DMS53 treated with DMSO at 0.1 percent for 48 hours (cell line): ENCODE results near the gene MEFV.

ENCODE experiments used
- DNase-seq: peaks from one replicate; lab custom pipeline; 2025; ENCODE audit not compliant: unreplicated experiment; lab: John Stamatoyannopoulos, UW

Gene MEFV

DNA sequence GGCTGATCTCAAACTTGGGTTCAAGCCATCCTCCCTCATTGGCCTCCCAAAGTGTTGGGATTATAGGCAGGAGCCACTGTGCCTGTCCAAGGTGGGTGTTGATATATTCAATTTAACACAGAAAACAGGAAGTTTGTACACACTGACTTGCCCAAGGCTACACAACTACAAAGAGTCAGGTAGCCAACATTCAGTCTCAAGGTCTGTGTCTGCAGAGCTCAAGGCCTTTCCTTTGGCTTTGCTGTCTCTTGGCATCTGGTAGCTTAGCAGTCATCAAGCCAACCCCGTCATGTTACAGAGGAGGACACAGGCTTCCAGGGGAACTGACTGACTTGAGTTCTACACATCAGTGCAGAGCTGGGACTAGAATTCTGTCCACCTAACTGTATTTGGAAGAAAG, 11.9 kb upstream of the MEFV start:
- DNase-seq, result no peak

DNA sequence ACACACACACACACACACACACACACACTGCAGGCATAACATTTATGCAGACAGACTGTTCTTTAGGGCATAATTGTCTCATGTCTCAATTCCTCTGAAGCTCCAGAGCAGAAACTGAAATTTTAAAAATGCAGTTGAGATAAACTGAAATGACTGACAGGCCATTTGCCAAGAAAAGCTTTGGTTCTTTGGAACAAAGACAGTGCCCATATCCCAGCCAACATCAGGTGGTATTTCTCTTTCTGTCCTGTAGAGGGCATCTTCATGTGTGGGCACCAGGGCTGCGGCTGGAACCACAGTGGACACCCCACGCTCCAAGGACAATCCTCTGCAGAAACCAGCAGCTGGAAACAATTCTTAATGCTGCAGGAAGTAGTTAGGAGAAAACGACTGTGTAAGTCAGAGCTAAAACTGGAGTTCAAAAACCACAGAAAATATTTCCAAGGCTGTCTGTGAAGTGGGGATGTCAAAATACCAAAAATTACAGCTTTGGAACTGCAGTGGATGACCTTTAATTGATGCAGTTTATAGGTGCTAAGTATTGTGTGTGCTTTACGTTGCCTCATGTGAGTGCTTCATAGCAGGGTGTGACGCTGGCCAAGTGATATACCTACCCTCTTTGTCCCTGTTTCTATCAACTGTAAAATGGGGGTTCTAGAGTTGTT, 10.6 kb upstream of the MEFV start:
- DNase-seq, result peak; percentile 43

DNA sequence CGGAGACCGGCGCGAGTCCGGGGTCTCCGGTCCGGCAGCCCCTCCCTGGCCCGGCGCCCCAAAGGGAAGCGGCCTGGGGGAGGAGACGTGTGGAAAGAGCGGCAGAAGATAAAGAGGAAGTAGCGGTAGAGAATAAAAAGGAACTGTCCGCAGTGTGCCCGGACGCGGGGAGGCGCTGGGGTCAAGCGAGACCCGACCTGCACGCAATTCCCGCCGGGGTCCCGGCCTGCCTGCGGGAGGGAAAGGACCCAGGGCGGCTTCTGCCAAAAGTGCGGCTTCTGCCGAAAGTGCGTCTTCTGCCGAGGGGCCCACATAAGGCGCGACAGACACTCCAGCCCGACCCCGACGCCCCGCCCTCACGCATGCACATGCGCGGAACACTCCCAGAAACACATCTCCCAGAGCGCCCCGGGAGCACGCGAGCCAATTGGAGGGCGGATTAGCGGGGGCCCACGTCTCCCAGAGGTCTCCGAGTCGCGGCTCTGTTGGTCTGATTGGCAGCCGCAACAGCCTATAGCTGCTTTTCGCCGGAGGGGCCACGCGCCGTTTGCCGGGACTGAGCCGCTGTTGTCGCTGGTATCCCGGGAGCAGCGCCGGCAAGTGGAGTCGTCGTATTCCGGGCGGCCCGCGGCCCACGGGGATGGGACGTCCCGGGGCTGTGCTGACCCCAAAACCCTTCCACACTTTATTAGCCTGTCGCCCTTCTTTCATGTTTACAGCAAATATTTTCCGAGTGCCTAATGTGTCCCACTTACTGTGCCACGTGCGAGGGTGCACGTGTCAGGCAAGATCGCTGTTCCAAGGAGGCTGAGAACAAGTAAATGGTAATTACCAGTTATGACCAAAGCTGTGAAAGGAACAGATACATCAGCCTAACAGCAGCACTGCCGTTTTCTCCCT, 8.0 kb upstream of the MEFV start:
- peak; percentile 89 for DNase-seq

DNA sequence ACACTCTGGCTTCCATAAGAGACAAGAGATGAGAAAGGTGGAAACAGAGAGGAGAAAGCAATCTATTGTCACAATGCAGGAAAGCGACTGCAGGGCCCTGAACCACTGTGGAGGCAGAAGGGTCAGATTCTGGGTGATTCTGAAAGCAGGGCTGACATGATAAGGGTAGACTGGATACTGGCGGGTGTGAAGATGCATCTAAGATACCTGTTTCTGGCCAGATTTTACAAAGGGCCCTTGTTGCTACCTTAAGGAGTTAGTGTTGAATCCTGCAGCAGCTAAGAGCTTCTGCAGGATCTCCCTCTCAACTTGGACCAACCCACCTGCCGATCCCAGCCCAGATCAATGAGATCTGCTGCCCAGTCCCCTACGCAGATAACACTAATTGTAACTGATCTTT, 6.1 kb upstream of the MEFV start:
- DNase-seq, result no peak

DNA sequence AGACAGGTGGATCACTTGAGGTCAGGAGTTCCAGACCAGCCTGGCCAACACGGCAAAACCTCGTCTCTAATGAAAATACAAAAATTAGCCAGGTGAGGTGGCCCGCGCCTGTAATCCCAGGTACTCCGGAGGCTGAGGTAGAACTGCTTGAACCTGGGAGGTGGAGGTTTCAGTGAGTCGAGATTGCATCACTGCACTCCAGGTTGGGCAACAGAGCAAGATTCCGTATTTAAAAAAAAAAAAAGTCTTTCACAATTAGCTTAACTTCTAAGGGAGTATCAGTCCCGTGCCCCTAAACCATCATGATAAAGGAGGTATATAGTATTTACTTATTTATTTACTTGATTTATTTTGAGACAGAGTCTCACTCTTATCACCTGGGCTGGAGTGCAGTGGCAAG, 3.4 kb upstream of the MEFV start:
- DNase-seq, result no peak

DNA sequence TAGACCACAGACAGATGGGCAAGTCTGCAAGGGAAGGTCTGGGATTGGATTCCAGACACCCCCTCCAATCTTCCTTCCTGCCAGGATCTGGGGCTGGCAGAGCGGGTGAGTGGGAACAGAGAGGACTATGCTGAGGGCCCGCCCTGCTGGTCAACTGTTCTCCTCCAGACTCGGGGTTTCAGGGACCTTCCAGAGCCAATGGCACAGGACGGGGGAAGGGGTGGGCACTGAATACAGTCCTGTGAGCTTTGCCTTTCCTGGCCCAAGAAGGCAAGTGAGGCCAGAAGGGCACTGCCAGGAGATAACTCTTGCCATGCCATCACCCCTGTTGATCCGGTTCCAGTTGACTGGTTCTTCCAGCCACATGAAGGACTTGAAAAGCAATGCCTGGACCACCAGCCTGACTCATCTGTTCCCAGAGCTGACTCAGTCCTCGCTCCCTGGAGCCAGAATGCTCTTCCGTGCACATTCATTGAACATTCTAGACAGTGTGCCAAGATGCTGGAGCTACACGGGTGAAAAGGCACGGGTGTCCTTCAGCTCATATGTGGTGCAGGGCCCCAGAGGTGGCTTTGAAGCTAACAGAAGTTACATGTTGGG, 533 bp upstream of the MEFV start:
- DNase-seq, result no peak

DNA sequence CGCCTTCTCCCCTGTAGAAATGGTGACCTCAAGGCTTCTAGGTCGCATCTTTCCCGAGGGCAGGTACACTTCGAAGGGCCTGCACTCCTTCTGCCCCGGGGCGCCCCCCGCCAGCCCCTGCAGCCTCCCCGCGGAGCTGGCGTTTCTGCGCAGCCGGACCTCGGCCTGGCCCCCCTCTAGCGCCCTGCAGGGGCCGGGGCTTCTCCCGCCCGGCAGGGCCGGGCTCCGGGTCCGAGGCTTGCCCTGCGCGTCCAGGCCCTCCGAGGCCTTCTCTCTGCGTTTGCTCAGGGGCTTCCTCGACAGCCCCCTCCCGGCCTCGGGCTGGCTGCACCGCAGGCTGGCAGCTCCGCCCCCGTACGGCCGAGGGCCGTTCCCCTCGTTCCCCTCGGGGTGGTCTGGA, 2.1 kb downstream of the MEFV start:
- DNase-seq, result no peak

DNA sequence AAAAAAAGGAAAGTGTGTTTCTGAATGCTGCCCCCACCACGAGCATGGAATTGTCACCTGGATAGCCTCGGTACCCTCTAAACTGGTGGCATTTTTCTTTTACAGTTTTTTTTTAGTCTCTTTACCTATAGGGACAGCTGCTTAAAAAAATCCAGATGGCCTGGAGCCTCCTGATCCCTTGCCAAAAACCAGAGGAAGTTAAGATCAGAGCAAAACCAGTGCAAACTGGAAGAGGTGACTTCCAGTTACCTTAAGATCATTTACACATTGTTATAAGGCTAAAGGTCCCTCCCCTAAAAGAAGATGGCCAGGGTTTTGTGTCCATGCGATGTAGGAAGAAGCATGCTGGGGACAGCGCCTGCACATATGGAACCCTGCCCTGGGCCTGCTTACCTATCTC, 3.5 kb downstream of the MEFV start:
- no peak for DNase-seq

DNA sequence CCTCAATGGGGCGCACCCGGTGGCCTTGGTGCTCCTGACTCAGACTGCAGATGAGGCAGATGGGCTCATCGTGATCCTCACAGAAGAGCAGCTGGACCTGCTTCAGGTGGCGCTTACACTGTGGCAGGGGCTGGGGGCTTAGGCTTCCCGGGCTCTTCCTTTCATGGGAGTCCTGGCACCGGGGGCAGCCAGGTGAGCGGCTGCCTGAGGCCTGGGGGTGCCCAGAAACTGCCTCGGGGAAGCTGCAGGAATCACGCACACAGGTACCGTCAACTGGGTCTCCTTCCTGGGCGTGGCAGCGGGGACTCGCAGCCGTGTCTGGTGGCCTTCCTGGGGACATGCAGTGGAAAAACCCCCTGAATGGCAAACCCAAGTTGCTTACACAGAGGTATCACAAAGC, 7.0 kb downstream of the MEFV start:
- DNase-seq, result no peak

DNA sequence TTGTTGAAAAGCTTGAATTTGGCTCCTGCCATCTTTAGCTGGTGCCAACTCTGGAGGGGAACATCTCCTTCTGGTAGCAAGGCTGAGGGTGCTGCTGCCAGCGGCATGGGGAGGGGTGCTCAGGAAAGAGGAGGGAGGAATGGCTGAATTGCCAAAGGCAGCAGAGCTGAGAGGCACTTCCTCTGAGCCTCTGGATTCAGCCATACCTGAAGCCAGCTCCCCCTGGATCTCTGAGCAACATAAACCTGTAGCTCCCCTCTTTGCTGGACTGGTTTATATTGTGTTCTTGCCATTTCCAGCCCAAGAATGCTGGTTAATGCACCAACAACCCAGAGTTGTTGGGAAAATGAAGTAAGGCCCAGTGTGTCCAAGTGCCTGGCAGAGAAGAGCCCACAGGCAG, 7.4 kb downstream of the MEFV start:
- DNase-seq, result no peak

DNA sequence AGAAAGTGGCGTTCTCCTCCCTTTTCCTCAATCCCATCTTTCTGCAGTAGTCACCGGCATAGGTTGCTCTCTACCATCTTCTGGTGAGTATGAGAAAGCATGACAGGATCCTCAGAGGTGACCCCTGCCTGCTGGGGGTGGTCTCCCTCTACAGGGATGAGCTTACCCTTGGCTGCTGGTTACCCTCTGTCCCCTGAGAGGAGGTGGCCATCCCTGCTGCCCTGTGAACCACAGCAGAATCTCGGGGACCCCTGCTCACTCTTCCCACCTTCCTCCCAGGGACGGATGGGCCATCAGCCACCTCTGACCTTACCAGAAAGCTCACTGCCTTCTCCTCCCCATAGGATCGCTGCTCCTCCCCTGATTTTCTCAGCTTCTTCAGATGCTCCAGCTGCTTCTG, 7.8 kb downstream of the MEFV start:
- no peak for DNase-seq

DNA sequence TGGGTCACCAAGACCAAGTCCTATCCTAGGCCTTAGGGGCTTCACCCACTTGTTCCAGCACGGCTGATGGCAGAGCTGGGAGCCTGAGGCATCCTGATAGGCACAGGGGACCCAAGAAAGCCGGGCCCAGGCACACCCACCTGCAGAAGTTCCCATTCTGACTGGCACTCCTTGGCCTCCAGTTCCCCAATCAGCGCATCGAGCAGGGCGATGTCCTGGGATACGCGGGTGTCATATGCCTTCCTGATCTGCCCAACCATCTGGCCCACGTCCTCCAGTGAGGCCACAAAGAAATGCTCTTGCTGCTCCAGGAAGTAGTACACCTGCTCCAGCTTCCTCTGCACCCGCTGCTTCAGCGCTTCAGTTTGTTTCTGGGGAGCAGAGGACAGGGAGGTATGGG, 9.6 kb downstream of the MEFV start:
- DNase-seq, result no peak

DNA sequence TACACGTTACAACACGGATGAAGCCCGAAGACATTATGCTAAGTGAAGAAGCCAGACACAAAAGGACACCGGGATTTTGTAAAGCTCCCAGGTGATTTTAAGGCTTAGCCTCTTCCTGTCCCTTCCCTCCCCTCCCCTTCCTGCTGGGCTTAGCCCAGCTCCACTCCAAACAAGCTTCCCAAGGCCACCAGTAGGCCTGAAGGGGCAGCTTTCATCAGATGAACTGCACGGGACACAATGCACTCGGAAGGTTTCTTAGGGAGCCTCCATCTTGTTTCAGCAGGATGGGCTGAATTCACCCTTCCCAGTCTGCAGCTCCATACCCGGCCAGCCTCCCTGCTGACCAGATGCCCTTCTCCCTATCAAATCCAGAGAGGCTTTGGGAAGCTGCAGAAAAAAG, 10.4 kb downstream of the MEFV start:
- DNase-seq, result no peak

DNA sequence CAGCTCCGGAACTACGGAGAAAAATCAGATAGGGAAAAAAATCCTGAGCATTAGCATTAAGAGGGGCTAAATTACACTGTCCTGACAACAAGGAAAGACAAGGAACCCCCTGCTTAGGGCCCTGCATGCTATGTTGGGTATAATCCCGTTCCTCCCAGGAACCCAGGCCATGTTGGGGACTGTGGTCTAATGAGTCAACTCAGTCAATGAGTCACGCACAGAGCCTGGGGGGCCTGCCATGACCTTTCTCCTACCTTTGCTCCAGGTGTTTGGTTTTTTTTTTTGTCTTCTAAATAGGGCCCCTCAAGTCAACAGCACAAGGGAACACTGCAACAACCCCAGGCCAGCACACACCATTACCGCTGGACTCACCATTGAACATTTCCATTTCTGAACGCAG, 12.6 kb downstream of the MEFV start:
- no peak for DNase-seq

DNA sequence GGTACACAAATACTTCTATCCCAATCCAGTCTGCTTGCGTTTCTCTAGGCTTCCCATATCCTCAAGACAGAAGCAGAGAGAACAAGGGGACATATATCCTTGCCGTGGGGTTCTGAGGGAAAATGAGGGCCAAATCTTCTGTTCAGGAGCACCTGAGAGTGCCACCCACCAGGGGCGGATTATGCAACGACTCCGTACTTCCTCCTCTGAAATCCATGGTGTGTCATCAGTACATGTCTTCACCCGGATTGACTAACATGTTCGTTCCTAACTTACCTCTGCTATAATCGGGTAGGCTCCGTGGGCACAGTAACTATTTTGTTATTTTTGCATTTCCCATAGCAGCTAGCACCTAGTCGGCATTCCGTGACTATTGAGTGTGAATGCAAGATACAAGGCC, 13.7 kb downstream of the MEFV start:
- DNase-seq, result no peak

DNA sequence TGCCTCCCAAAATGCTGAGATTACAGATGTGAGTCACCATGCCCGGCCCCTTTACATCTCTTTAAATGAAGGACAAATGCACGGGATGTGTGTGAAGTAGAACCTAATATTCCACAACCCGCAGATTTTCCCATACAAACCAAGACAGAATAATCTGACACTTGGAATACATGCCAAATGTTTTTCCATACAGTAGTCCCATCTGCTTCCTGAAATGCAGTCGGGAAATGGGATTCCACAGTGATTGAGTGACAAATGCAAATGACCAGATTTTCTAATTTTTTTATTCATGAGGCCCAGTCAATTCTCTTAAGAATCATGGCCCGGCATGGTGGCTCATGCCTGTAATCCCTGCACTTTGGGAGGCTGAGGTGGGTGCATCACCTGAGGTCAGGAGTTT, 14.7 kb downstream of the MEFV start:
- DNase-seq, result no peak

DNA sequence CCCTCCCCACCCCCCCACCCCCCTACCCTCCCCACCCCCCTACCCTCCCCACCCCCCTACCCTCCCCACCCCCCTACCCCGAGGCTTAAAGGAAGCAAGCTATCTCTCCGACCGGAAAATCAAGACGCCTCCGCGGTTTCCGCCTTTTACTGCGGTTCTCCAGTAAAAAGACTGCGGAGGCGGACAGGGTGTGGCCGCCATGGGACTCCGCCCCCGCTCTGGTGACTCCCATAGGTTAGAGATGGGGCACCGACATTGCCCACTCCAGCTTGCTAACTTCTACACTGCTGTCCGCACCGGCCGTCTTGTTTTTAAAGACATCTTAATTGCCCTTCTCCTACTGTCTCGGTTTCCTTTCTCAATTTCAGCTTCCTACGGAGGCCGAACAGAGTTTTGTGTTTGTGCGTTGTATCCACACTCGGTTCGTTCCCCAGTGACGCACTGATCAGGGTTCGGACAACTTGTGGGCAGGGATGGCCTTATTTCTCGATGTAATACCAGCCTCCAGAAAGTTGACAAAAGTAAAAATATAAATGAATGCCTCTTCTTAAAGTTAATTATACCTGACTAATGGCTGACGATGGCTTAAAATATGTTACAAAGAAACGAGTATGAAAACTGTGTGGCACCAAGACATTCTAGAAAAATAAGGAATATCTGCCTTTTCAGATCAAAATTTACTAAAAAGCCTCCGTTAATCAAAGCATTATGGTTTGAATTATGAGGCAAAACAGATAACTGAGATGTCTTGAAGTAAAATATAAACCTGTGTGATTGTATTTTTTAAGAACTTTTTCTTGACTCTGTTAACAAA, 20.4 kb downstream of the MEFV start:
- peak; percentile 23 for DNase-seq

DNA sequence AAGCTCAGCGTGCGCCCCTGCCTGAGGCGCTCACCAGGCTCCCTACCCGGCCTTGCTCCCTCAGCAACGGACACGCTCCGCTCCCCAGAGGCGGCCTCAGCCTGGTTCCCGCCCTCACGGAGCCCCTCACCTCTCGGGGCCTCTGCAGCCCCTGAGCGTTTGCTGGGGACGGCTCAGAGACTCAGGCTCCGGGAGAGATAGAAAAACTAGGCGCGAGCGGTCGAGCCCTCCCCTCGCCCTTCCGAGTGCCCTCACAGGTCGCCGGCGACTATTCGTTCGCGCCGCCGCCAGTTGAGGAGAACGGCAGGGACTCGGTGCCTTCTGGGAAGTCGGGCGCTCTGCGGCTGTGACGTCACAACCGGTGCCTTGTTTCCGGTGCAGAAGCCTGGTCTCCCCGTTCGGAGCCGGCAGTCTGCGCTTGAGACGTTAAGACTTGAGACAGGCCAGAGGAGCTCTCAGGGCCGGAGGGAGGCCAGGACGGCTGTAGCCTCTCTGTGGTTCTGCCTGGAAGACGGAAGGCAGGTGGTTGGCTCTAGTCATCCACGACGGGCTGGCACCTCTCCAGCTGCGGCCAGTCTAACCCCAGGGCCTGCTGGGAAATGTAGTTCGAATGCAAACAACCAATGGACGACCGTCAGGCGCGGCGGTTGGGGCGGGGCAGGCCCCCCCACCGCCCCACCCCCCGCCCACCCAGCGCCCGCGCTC, 21.4 kb downstream of the MEFV start, which contains the start of gene ZNF200:
TSS of gene ZNF200 (minus strand) at position 302 of the 705 bp plus-strand sequence. CDS start 1,403 bp downstream, outside the sequence.
- DNase-seq, result peak; percentile 82

DNA sequence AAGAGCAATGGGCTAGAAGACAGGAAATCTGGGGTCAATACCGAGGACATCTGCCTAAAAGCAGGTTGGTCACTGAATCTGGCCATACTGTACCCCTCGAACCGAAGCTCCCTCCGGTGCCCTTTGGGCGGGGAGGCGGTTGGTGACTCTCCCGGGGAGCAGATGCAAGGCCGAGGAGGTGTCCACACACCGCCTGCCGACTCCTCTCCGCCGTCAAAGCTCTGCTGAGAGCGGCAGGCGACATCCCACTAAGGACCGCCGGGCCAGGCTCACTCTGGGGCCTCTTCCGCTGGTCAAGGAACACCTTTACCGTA, 21.9 kb downstream of the MEFV start:
- DNase-seq, result no peak

DNA sequence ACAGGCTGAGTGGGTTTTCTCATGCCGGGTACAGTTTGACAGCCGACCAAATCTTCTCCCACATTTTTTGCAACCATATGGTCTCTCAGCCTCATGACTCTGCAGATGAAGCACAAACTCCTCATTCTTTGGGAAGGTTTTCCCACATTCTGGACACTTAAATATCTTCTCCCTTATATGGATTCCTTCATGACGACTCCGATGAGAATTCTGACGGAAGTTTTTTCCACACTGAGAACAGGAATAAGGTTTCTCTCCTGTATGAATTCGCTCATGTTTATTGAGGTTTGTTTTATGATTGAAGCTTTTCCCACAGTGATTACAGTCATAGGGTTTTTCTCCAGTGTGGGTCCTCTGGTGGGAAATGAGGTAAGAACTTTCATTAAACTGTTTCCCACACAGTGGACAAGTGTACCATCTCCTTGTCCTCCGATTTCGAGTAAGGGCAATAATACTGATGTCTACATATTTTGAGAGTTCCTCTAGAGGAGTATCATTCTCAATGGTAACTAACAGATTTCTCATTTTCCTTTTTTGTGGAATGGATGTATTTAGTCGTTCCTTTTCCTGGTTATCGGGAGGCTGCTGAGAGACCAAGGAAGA, 32.4 kb downstream of the MEFV start:
- no peak for DNase-seq
